NT2/D1 (cell line): Measurements from ENCODE around the gene RBMS1.

Experiments used
- SUZ12 ChIP-seq: IDR thresholded peaks from 2 replicates; pipeline ENCODE4 v1.6.1; 2011; ENCODE audit not compliant: insufficient read length, insufficient read depth; ENCODE audit errors: extremely low read depth
- YY1 ChIP-seq: IDR thresholded peaks from 2 replicates; pipeline ENCODE4 v1.6.1; 2011; ENCODE audit not compliant: insufficient read length, insufficient read depth
- ZNF274 ChIP-seq: IDR thresholded peaks from 2 replicates; pipeline ENCODE4 v1.6.1; 2011; ENCODE audit warnings: mild to moderate bottlenecking, low read depth, low read length

DNA sequence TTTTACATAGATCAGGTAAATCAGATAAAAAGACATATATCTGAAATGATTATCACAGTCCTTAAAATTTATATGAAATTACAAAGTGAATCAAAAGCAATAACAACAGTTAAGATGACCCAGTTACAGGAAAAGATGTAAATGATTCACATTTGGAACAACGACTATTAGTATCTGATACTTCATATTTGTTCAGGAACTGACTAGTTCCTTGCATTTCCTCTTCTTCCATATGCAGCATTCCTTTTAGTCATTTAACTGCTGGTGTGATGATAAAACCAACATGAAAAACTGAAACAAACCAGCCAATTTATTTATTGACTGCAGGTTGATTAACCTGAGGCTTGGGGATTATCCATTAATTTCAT lies 75.2 kb downstream of the RBMS1 start:
- TF ChIP-seq ZNF274 (no peak), YY1 (no peak), SUZ12 (no peak)
